ENCODE data around the gene PAXX.

The PAXX gene

DNA sequence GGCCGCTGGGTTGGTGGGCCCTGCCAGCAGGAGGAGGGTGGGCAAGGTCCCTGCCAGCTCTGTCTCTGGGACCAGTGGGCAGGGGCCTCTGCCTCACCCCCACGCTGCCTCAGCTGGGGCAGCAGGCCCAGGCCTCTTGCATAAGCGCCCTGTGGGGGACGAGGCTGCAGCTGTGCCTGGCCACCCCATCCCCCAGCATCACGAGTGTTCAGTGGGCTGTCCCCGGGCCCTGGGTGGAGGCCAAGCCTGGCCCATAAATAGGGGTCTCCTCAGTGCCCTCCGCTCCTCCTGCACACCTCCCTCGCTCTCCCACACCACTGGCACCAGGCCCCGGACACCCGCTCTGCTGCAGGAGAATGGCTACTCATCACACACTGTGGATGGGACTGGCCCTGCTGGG, 15.0 kb upstream of the PAXX start, which contains the start of gene PTGDS:
Gene PTGDS, plus strand, starts transcription at position 282 of the 400 bp plus-strand sequence. Its CDS starts 75 bp downstream, at position 357.
- no peak within 1 kb of the TSS for H3K27ac ChIP-seq (replicated peaks)
- no peaks in the 10 kb centered on the region for H3K27me3 ChIP-seq (ENCODE audit: insufficient read depth, poor library complexity, severe bottlenecking)
- no peak within 1 kb of the TSS for H3K4me3 ChIP-seq (replicated peaks; ENCODE audit: insufficient read depth, low read length)
- TF ChIP-seq POLR2AphosphoS5 (IDR thresholded peaks at IDR 0.05; ENCODE audit: low read depth) (no peak), SPI1 (IDR thresholded peaks at IDR 0.05; ENCODE audit: borderline replicate concordance, low read depth) (no peak), GABPA (IDR thresholded peaks at IDR 0.05; ENCODE audit: low read depth) (no peak)
- TF ChIP-seq, protein P1, sequence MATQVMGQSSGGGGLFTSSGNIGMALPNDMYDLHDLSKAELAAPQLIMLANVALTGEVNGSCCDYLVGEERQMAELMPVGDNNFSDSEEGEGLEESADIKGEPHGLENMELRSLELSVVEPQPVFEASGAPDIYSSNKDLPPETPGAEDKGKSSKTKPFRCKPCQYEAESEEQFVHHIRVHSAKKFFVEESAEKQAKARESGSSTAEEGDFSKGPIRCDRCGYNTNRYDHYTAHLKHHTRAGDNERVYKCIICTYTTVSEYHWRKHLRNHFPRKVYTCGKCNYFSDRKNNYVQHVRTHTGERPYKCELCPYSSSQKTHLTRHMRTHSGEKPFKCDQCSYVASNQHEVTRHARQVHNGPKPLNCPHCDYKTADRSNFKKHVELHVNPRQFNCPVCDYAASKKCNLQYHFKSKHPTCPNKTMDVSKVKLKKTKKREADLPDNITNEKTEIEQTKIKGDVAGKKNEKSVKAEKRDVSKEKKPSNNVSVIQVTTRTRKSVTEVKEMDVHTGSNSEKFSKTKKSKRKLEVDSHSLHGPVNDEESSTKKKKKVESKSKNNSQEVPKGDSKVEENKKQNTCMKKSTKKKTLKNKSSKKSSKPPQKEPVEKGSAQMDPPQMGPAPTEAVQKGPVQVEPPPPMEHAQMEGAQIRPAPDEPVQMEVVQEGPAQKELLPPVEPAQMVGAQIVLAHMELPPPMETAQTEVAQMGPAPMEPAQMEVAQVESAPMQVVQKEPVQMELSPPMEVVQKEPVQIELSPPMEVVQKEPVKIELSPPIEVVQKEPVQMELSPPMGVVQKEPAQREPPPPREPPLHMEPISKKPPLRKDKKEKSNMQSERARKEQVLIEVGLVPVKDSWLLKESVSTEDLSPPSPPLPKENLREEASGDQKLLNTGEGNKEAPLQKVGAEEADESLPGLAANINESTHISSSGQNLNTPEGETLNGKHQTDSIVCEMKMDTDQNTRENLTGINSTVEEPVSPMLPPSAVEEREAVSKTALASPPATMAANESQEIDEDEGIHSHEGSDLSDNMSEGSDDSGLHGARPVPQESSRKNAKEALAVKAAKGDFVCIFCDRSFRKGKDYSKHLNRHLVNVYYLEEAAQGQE (IDR thresholded peaks at IDR 0.05; ENCODE audit: insufficient replicate concordance, low read depth) = no peak
- TF ChIP-seq, protein P2, sequence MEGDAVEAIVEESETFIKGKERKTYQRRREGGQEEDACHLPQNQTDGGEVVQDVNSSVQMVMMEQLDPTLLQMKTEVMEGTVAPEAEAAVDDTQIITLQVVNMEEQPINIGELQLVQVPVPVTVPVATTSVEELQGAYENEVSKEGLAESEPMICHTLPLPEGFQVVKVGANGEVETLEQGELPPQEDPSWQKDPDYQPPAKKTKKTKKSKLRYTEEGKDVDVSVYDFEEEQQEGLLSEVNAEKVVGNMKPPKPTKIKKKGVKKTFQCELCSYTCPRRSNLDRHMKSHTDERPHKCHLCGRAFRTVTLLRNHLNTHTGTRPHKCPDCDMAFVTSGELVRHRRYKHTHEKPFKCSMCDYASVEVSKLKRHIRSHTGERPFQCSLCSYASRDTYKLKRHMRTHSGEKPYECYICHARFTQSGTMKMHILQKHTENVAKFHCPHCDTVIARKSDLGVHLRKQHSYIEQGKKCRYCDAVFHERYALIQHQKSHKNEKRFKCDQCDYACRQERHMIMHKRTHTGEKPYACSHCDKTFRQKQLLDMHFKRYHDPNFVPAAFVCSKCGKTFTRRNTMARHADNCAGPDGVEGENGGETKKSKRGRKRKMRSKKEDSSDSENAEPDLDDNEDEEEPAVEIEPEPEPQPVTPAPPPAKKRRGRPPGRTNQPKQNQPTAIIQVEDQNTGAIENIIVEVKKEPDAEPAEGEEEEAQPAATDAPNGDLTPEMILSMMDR (IDR thresholded peaks at IDR 0.05; ENCODE audit: insufficient read depth, low read length) = no peak
- DNase-seq (ENCODE audit: low read depth in 1 of 2, low spot score in 1 of 2) = no peak

DNA sequence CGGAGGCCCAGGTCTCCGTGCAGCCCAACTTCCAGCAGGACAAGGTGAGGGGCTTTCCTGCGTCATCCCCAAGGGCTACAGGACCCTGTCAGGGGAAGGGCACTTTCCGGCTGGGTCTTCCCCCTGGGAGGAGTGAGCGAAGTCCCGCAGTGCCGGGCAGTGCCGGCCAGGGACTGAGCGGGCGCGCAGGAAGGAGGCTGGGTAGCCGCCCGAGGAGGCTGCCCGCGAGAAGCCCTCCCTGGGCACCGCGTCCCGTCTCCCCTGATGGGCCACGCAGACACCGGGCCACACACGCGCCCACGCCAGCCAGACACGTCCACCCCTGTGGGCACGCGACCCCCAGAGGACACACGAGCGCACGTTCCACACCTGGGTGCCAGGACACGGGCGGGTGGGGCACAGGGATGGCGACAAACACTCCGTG, 14.6 kb upstream of the PAXX start:
- no peak overlapping the region for H3K4me3 ChIP-seq (replicated peaks; ENCODE audit: insufficient read depth, low read length)
- no peak overlapping the region for H3K27ac ChIP-seq (replicated peaks)
- no peaks in the 10 kb centered on the region for H3K27me3 ChIP-seq (ENCODE audit: insufficient read depth, poor library complexity, severe bottlenecking)
- TF ChIP-seq, protein P1 (IDR thresholded peaks at IDR 0.05; ENCODE audit: insufficient replicate concordance, low read depth) = no peak
- no peak for TF ChIP-seq SPI1 (IDR thresholded peaks at IDR 0.05; ENCODE audit: borderline replicate concordance, low read depth)
- TF ChIP-seq, protein P2 (IDR thresholded peaks at IDR 0.05; ENCODE audit: insufficient read depth, low read length) = no peak
- TF ChIP-seq GABPA (IDR thresholded peaks at IDR 0.05; ENCODE audit: low read depth) = no peak
- no peak for TF ChIP-seq POLR2AphosphoS5 (IDR thresholded peaks at IDR 0.05; ENCODE audit: low read depth)
- no peak for DNase-seq (ENCODE audit: low read depth in 1 of 2, low spot score in 1 of 2)

DNA sequence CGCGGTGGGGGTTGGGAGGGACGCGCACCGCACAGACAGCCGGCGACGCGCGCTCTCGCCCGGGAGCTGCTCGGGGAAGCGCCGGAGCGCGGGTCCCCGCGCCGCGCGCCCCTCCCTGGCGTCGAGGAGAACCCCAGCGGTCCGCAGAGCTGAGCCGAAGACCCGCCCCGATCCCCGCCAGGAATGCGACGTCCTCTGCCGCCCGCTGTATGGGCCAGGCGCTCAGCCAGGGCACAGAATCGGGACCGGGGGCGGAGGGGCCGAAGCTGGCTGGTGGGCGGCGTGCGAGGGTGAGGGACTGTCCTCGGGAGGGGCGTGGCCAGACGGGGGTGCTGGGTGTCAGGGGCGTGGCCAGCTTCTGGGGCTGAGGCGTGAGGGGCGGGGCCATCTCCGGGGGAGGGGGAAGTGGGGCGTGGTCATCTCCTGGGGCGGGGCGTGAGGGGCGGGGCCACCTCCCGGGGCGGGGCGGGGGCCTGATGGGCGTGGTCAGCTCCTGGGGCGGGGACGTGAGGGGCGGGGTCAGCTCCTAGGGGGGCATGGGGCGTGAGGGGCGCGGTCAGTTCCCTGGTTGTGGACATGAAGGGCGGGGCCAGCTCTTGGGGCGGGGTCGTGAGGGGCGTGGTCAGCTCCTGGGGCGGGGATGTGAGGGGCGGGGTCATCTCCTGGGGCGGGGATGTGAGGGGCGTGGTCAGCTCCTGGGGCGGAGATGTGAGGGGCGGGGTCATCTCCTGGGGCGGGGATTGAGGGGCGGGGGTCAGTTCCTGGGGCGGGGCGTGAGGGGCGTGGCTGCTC, 14.0 kb upstream of the PAXX start:
- no peak for DNase-seq (ENCODE audit: low read depth in 1 of 2, low spot score in 1 of 2)
- no peak overlapping the region for H3K27ac ChIP-seq (replicated peaks)

More for the DNA sequence above, 14.0 kb upstream of the PAXX start:
- TF ChIP-seq, protein P2 (IDR thresholded peaks at IDR 0.05; ENCODE audit: insufficient read depth, low read length) = no peak
- TF ChIP-seq POLR2AphosphoS5 (IDR thresholded peaks at IDR 0.05; ENCODE audit: low read depth) = no peak
- TF ChIP-seq GABPA (IDR thresholded peaks at IDR 0.05; ENCODE audit: low read depth) = no peak
- no peak for TF ChIP-seq SPI1 (IDR thresholded peaks at IDR 0.05; ENCODE audit: borderline replicate concordance, low read depth)
- TF ChIP-seq, protein P1 (IDR thresholded peaks at IDR 0.05; ENCODE audit: insufficient replicate concordance, low read depth) = no peak
- H3K27me3 ChIP-seq (ENCODE audit: insufficient read depth, poor library complexity, severe bottlenecking) = no peaks in the 10 kb centered on the region
- no peak overlapping the region for H3K4me3 ChIP-seq (replicated peaks; ENCODE audit: insufficient read depth, low read length)

All from HL-60 (cell line).